OCI-LY7 (cell line): ENCODE measurements around the gene TSR3. TPM values are rescaled to one million over a fixed set of nuclear protein-coding genes. Genes with fewer than 3 reads are reported as not detected.
A peak's percentile ranks its signal among the peaks of the same experiment; 100 is the strongest.

Experiments
- BruUV-seq: library from RNA; stranded (reverse); fragments of 400-500 nt; replicated peaks from 2 replicates; lab custom pipeline; 2021; lab: Mats Ljungman, UMichigan
- CTCF ChIA-PET: fragments of 300-600 bp; sonication (Branson Sonifier 250); formaldehyde crosslinking; loops from one replicate; lab custom pipeline; 2022; ENCODE audit warnings: antibody characterized with exemption; ENCODE audit not compliant: unreplicated experiment; lab: Charles Lee
- POLR2A ChIA-PET: fragments of 300-600 bp; sonication (Branson Sonifier 250); formaldehyde crosslinking; loops from one replicate; lab custom pipeline; 2022; ENCODE audit warnings: antibody characterized with exemption; lab: Charles Lee
- DNase-seq: peaks from one replicate; pipeline ENCODE4 v3.0.0-alpha.2; 2015; ENCODE audit warnings: low spot score
- H2AFZ ChIP-seq: fragments of 200-600 bp; sonication (generic), shearing (Covaris generic); 2 replicates; pipeline ENCODE4 v1.6.1; 2014; ENCODE audit warnings: mild to moderate bottlenecking, antibody characterized with exemption, low read length, moderate library complexity
- H3K27ac ChIP-seq: fragments of 200-600 bp; sonication (generic); 2 replicates; pipeline ENCODE4 v1.5.1; 2014; ENCODE audit warnings: mixed run types, low read depth, mild to moderate bottlenecking, moderate library complexity, low read length, inconsistent platforms; ENCODE audit not compliant: poor library complexity, severe bottlenecking
- H3K36me3 ChIP-seq: fragments of 200-600 bp; sonication (generic); 2 replicates; pipeline ENCODE4 v1.6.1; 2014; ENCODE audit warnings: mild to moderate bottlenecking, antibody characterized with exemption, low read length, moderate library complexity, mixed read lengths; ENCODE audit not compliant: insufficient read depth
- H3K4me1 ChIP-seq: fragments of 200-600 bp; sonication (generic); 2 replicates; pipeline ENCODE4 v1.5.1; 2014; ENCODE audit warnings: mild to moderate bottlenecking, low read length; ENCODE audit not compliant: insufficient read depth, poor library complexity, severe bottlenecking
- H3K4me2 ChIP-seq: fragments of 200-600 bp; sonication (generic); 2 replicates; pipeline ENCODE4 v1.6.1; 2014; ENCODE audit warnings: mild to moderate bottlenecking, low read length
- H3K4me3 ChIP-seq: fragments of 200-600 bp; sonication (generic); 2 replicates; pipeline ENCODE4 v1.5.1; 2014; ENCODE audit warnings: mild to moderate bottlenecking, low read depth, low read length; ENCODE audit not compliant: poor library complexity, severe bottlenecking
- H3K79me2 ChIP-seq: fragments of 200-600 bp; sonication (generic); 2 replicates; pipeline ENCODE4 v1.6.1; 2016; ENCODE audit warnings: low read depth, mild to moderate bottlenecking, low read length, moderate library complexity, mixed read lengths; ENCODE audit not compliant: insufficient read depth
- H3K9me2 ChIP-seq: fragments of 200-600 bp; sonication (generic); 2 replicates; pipeline ENCODE4 v1.6.1; 2016; ENCODE audit warnings: mild to moderate bottlenecking, low read length, mixed read lengths; ENCODE audit not compliant: insufficient read depth
- H3K9me3 ChIP-seq: fragments of 200-600 bp; sonication (generic); 2 replicates; pipeline ENCODE4 v1.6.1; 2014; ENCODE audit warnings: mild to moderate bottlenecking, mixed run types, low read length, mixed read lengths
- H4K20me1 ChIP-seq: fragments of 200-600 bp; sonication (generic); 2 replicates; pipeline ENCODE4 v1.6.1; 2014; ENCODE audit warnings: mild to moderate bottlenecking, antibody characterized with exemption, low read length, moderate library complexity, mixed read lengths; ENCODE audit not compliant: insufficient read depth
- CTCF ChIP-seq: fragments of 200-600 bp; sonication (generic); conservative IDR thresholded peaks from 2 replicates; pipeline ENCODE4 v1.5.1; 2014; ENCODE audit warnings: mild to moderate bottlenecking, antibody characterized with exemption, low read length, moderate library complexity, mixed read lengths
- EZH2phosphoT487 ChIP-seq: fragments of 200-600 bp; sonication (generic); IDR thresholded peaks from 2 replicates; pipeline ENCODE4 v1.6.1; 2018; ENCODE audit warnings: low read depth, borderline replicate concordance, mild to moderate bottlenecking, mixed run types, antibody characterized with exemption, low read length, moderate library complexity, mixed read lengths
- intact Hi-C: fragments of 100-400 bp; cut with micrococcal nuclease; formaldehyde crosslinking; loops from one replicate; pipeline ENCODE4 v1.10.0; 2022; ENCODE audit not compliant: unreplicated experiment
- total RNA-seq, 2 experiments: library from RNA; depleted of rRNA in 1 of 2; stranded (reverse); fragments of >200 nt in 1 of 2; shearing (Covaris generic) in 1 of 2; gene quantifications; 2 replicates each; pipeline ENCODE4 v1.2.3, GENCODE V29; 2014 to 2022

The TSR3 gene
- total RNA-seq, 2 experiments from 2014 or later, result 47.2 to 75.8 TPM

GRCh38 chr16:1308036-1308976 is 43.4 kb downstream of the TSR3 start:
- BruUV-seq, result no TSS peak
- POLR2A ChIA-PET, result no interaction called here

GRCh38 chr16:1306334-1306733 is 45.3 kb downstream of the TSR3 start:
- intact Hi-C loops, result loop anchor here (10.0 kb wide), 2 partner anchors 108 to 308 kb away; partner anchors contain the start of genes CRAMP1, IFT140 and UNKL
- H3K4me3 ChIP-seq, result no peak overlapping the region
- TF ChIP-seq EZH2phosphoT487 (no peak), CTCF (no peak)
- H3K4me2 ChIP-seq, result no peak overlapping the region
- CTCF ChIA-PET, result no interaction called here
- H3K9me3 ChIP-seq, result no peaks in the 10 kb centered on the region; the same call in 1 of the 2 replicates
- H4K20me1 ChIP-seq, result peaks cover 13% of the 10 kb centered on the region; the same call in 1 of the 2 replicates
- H3K4me1 ChIP-seq, result peaks cover 31% of the 10 kb centered on the region
- H3K36me3 ChIP-seq, result peaks cover 14% of the 10 kb centered on the region
- POLR2A ChIA-PET, result no interaction called here
- no TSS peak for BruUV-seq
- DNase-seq, result no peak
- H3K79me2 ChIP-seq, result peaks cover 15% of the 10 kb centered on the region
- H3K27ac ChIP-seq, result no peak overlapping the region
- H3K9me2 ChIP-seq, result no peaks in the 10 kb centered on the region
- H2AFZ ChIP-seq, result no peak overlapping the region

More at GRCh38 chr16:1308036-1308976, 43.4 kb downstream of the TSR3 start:
- H3K27ac ChIP-seq, result peak overlapping the region; percentile 86
- H3K9me3 ChIP-seq, result no peaks in the 10 kb centered on the region; the same call in 1 of the 2 replicates
- peak overlapping the region; percentile 72 for H3K4me3 ChIP-seq
- peak overlapping the region; percentile 98; the same call in 1 of the 2 replicates for H2AFZ ChIP-seq
- H4K20me1 ChIP-seq, result peaks cover 26% of the 10 kb centered on the region; the same call in 1 of the 2 replicates
- CTCF ChIA-PET, result no interaction called here
- H3K36me3 ChIP-seq, result peaks cover 33% of the 10 kb centered on the region
- H3K4me2 ChIP-seq, result peak overlapping the region; percentile 57
- intact Hi-C loops, result loop anchor here (10.0 kb wide), 2 partner anchors 106 to 306 kb away; partner anchors contain the start of genes CRAMP1, IFT140 and UNKL
- H3K4me1 ChIP-seq, result peaks cover 33% of the 10 kb centered on the region
- H3K9me2 ChIP-seq, result no peaks in the 10 kb centered on the region
- DNase-seq, result no peak
- no peak for TF ChIP-seq CTCF
- no peak for TF ChIP-seq EZH2phosphoT487
- H3K79me2 ChIP-seq, result peaks cover 35% of the 10 kb centered on the region
